ENCODE results near the gene ENTREP3.

Gene ENTREP3

GRCh38 chr1:155277902-155278688, 22.8 kb upstream of the ENTREP3 start:
- DNase-seq, result peak; percentile 63 to 82

DNA sequence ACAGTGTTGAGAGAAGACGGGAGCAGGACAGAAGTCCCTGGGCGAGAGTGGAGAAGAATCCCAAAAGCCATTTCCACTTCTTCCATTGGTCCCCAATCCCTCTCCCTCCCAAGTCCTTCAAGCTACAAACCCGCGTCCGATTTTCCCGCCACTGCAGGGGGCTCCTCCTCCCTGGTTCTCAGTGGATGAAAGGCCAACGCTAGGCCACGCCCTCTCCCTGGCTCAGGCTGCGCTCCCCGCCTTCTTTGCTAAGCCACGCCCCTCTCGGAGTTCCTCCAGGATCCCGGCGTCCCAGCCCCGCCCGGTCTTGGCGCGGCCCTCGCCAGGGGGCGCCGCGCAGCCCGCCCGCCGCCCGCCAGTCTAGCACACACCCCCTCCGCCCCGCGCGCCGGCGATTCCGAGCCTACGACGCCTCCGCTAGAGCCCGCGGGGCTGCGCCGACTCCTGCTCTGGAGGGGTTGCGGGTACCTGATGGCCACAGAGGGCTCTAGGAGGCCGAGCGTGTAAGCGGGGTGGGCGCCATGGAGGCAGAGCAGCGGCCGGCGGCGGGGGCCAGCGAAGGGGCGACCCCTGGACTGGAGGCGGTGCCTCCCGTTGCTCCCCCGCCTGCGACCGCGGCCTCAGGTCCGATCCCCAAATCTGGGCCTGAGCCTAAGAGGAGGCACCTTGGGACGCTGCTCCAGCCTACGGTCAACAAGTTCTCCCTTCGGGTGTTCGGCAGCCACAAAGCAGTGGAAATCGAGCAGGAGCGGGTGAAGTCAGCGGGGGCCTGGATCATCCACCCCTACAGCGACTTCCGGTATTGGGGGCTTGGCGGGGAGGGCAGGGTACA, 22.0 kb upstream of the ENTREP3 start, which contains the start of gene HCN3:
Gene HCN3, plus strand, starts transcription at position 394 of the 832 bp plus-strand sequence. Its CDS starts 128 bp downstream, at position 522.
- peak; percentile 93 to 96 for DNase-seq

DNA sequence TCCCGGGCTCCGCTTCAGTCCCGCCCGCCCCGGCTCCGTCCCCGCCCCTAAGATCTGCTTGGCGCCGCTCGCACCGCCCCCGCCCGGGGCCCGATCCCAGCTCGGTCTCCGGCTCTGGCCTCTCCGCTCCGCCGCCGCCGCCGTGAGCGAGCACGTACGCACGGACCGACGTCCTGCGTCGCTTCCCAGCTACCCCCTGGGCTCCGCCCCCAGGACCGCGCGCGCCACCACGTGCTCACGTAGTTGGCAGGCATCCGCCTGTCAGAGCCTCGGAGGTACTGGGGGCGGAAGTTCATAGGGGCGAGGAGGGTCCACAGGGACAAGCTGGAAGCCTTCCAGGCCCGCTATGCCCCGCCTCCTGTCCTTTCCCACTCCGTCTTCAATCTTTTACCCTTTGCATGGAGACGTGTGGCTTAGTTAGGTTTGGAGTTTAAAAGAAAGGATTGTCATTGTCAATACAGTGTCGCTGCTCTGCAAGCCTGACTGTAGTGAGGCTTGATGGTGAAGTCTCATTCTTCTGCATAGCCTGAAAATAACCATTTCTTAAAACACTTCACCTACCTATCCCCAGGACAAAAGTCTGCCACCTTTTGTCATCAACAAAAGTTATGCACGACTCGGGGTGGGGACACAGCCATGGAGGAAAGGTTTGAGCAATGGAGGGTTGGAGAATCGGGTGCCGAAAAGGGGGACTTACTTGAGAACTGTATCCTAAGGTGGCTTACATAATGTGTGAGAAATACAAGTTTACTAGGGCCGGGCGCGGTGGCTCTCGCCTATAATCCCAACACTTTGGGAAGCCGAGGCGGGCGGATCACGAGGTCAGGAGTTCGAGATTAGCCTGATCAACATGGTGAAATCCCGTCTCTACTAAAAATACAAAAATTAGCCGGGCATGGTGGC, 18.3 kb upstream of the ENTREP3 start, which contains the start of gene CLK2:
Gene CLK2, minus strand, starts transcription at position 162 of the 903 bp plus-strand sequence. CDS start 2,527 bp downstream, outside the sequence.
- peak; percentile 92 to 94 for DNase-seq

GRCh38 chr1:155272466-155273342, 17.4 kb upstream of the ENTREP3 start:
- no peak for DNase-seq

DNA sequence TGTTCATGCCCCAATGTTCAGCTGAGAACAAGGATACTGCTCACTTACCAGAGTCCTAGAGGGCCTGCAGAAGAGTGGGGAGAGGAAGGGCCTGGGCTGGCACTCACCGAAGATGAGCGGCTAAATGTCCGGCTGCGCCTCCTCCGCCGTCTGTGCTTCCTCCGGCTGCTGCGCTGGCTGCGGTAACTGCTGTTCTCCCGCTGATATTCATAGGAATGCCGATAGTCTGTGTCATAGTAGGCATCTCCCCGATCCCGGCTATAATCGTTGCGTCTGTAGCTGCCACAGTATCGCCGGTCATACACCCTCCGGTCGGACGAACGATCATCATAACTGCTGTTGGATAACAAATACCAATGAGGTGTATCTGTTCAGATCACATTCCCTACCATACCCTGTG, 14.1 kb upstream of the ENTREP3 start:
- DNase-seq, result no peak

DNA sequence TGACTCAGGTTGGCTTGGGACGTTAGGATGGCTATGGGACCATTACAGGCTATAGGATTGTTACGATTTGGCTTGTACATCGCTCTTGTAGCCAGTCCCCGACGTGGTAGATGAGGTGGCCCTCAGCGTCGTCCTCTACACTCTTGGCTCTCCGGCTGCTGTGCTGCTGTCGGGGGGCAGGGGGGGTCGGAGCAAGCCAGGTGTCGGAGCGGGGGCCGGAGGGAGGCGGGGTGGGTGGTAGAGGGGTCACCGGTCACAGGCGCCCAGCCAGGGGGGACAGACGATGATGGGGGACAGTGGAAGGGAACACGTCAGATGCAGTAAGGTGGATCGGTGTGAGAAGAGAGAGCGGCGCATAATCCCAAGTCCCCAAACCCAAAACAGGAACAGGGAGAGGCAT, 13.3 kb upstream of the ENTREP3 start:
- DNase-seq, result no peak

- DNase-seq, result no peak
These were observed 12.1 kb upstream of the ENTREP3 start for GRCh38 chr1:155267373-155267772.

DNA sequence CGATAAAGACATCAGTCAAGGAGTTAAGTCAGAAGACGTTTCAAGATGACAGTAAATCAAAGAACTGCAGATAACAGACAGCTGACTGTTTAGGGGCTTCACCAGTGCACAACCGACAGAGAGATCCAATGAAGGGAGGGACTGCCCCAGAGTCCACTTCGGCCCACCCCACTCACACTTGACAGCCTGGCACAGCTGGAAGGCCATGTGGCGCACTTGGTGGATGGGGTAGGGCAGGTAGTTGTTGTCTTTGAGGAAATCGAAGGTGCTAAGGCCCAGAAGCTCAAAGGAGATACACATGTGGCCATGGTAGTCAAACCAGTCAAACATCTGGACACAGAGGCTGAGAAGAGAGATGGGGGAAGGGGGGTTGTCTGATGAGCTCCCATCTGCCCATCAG, 11.3 kb upstream of the ENTREP3 start:
- DNase-seq, result no peak

GRCh38 chr1:155263067-155263466, 7.8 kb upstream of the ENTREP3 start:
- no peak for DNase-seq

DNA sequence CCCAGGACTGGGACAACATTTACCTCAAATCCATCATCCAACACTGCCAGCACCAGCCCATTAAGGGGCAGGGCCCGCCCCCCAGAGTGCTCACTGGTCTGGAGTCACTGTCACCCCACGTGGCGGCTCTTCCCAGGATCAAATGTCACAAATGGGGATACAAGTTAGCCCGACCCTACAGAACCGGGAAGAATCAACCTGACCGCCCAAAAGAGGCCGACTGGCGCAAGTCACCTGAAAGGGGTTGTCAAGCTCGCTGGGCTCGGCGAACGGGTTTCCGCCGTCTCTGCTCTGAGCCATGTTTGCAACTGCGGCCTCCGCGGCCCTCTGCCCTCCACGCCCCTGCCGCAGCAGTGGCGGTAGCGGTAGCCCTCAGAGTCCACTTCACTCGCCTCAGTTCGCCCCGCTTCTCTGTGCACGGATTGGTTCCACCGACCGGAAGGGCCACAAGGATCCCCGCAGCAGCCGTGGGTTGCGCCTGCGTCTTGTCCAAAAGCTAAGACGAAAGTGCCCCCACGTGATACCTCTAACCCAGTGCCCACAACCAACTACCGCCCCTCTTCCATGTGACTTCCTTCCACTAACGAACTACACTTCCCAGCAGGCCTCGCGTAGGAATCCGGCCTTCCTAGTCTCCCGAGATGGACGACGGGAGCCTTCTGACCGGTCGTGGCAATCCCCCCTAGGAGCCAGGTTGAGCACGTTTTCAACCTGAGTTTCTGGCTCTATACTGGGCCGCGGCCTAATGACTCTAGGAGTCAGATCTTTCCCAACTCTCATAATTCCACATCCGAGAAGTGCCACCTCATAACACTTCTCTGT, 6.8 kb upstream of the ENTREP3 start, which contains the start of gene SCAMP3:
Gene SCAMP3, minus strand, starts transcription at position 509 of the 822 bp plus-strand sequence. Its CDS starts 209 bp downstream, at position 300.
- peak; percentile 89 to 92 for DNase-seq

- no peak for DNase-seq
These were observed 6.2 kb upstream of the ENTREP3 start for GRCh38 chr1:155261493-155261851.

DNA sequence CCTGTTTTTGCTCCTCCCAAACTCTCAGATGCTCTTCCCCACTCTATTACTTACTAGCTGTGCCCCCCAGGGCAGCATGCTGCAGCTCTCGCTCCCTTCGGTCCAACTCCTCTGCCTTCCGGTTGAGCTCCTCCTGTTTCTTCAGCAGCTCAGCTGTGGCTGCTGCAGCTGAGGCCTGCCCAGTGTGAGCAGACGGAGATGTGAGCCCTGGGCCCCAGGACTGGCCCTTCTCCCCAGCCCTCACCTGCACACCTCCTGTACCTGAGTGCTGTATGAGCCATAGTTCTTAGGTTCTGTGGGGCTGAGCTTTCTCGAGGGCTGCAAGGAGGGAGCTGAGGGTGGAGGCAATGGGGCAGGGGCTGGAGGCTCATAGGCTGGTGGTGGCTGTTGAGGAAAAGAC, 5.0 kb upstream of the ENTREP3 start:
- no peak for DNase-seq

DNA sequence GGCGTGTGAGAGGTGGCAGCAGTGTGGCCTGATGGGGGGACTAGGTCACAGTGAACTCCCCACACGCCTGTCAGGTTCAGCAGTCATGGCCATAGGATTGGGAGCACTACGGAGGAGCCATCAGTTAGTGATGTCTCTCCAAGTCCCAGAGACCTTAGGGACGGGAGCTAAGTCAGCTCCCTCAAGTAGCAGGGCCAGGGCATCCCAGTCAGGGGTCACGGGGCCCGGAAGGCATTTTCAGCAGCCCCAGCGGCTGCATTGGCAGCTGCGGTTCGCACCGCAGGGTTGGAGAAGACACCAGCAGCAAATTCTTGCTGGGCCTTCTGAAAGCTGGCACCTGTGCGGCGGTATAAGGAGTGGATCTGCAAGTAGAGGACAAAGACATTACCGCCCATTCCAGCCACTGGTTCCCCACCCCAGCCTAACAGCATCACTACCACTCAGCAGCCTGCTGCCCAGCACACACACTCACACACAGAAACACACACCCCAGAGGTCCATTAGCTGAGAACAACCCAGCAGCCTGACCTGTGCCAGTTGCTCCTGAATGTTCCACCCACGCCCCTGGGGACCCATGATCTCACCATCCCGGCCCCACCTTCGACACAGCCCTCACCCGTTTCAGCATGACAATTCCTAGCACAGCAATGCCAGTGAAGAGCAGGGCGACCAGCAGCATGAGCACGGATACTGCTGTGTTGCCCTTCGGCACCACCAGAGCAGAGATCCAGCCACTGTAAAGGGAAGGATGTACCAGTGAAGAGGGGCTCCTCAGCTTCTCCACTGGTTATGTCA, 972 bp upstream of the ENTREP3 start:
- no peak for DNase-seq

DNA sequence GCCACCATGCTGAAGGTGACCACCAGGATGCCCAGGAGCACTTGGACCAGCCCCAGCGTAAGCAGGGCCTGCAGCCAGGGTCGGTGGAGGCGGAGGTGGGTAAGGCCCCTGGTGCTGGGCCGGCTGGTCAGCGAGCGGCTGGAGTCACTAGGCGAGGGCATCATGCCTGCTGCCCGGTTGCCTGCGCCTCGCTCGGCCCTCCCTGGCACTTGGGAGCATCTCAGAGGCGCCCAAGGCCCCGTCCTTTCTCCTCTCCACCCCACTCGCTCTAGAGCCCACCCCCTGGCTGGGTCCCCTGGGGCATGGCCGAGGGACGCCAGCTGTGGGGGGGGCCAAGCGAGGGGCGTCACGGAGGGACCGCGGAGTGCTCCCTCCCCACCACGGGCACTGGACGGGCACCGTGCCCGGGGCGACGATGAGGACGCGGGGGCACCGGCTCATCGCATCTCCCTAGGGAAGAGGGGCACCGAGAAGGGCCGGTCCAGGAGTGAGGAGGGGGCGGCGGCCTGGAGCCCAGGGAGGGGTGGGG, 505 bp downstream of the ENTREP3 start:
- DNase-seq, result no peak

DNA sequence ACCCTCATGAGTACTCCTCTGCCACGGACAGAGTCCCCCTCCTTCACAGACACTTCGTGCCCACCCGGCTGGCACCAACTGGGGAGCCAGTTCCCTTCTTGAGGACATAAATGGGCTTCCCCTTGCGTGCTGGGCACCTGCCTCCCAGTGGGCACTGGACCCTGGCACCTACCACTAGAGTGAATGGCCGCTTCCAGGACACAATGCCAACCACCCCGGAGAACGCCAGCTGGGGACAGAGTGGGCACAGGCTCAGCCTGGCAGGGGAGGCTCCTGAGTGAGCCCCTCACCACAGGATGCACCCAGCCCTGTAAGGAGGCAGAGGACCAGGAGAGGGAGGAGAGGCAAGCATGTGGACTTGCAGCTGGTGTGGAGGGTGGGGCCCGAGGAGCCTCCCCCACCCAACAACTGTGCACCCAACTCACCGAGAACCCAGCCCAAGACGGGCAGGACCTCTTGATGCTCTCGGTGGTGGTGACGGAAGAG, 1.0 kb downstream of the ENTREP3 start:
- DNase-seq, result no peak

DNA sequence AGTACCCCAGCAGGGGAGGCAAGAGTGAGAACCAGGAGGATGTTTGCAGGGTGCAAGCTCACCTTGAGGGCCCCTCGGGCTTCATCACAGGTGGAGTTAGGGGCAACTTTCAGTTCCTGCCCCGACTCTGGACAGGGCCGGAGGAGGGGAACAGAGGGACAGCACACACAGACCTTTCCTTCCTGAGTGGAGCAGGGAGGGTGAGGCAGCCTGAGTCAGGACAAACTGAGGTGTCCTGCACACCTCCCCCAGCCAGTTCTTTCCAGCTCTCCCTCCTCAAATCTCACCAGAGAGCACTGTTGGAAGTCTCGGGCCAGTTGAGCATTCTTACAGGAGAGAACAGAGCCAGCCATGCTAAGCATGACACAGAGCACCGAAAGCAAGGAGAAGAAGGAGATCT, 1.5 kb downstream of the ENTREP3 start:
- DNase-seq, result no peak

DNA sequence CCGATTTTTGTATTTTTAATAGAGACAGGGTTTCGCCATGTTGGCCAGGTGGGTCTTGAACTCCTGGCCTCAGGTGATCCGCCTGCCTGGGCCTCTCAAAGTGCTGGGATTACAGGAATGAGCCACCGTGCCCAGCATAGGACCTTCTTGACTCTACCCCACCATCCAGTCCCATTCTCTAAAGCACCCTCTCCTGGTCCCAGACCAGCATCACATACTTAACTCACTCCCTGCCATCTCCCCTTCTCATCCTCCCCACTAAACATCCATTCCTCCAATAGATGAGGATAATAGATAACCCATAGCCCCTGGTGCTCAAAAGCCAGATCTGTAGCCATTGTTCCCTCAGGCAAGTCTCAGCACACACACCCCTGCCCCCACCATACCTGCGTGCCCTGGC, 2.1 kb downstream of the ENTREP3 start:
- DNase-seq, result no peak

DNA sequence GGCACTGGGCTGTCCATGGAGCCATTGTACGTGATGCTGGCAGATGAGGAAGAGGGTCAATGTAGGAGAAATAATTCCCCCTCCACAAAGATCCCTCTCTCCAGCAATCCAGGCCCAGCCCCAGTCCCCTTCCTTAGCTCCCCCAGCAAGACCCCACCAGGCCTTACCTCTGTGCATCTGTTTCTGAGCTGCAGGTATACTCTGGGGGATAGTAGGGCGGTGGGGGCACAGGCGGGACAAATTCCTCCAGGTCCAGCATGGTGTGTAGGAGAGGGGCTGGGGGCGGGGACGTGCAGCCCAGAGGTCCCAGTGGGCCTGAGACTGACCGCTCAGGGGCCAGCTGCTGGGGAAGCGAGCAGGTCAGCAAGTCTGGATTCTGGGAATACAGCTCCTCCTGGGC, 3.7 kb downstream of the ENTREP3 start:
- DNase-seq, result no peak

Data from CD4-positive, alpha-beta T cell treated with Interferon alpha-2 for 1 hour (primary cell).